Right lobe of liver (tissue), 6 donors: Measurements from ENCODE around the gene XRRA1. TPM values are rescaled to one million over a fixed set of nuclear protein-coding genes. Genes with fewer than 3 reads are reported as not detected.
"Not testable (repeated sequence)": the region's sequence is repeated elsewhere in the genome, so short reads cannot be mapped to it uniquely, and the experiment has no call there.

Experiments
- ATAC-seq, 4 donors: fragments of 200-7000 bp; cut with Tn5 transposase; one replicate each; pipeline ENCODE4 v1.9.1; 2020; ENCODE audit warnings: mild to moderate bottlenecking in 4 of 4, moderate library complexity in 4 of 4
- DNase-seq, 3 donors: peaks; one replicate each; pipeline ENCODE4 v3.0.0-alpha.2; 2020
- H3K27ac ChIP-seq, 3 donors: fragments of 200-600 bp; one replicate each; pipeline ENCODE4 v1.8.0; 2022
- H3K27me3 ChIP-seq, 2 donors: fragments of 200-600 bp; one replicate each; pipeline ENCODE4 v1.8.0; 2022
- H3K36me3 ChIP-seq, 4 donors: fragments of 200-600 bp; sonication (generic) in 1 of 4; one replicate each; pipeline versions ENCODE4 v1.5.1 to v1.8.0; 2017 to 2022; ENCODE audit warnings: control low read depth in 1 of 4
- H3K4me1 ChIP-seq, 4 donors: fragments of 200-600 bp; sonication (generic) in 1 of 4; one replicate each; pipeline versions ENCODE4 v1.5.1 to v1.8.0; 2017 to 2022; ENCODE audit warnings: control low read depth in 1 of 4
- H3K4me3 ChIP-seq, 3 donors: fragments of 200-600 bp; one replicate each; pipeline ENCODE4 v1.8.0; 2022
- H3K9me3 ChIP-seq, 4 donors: fragments of 200-600 bp; sonication (generic) in 1 of 4; one replicate each; pipeline versions ENCODE4 v1.5.1 to v1.8.0; 2017 to 2022; ENCODE audit warnings: control low read depth in 1 of 4
- POLR2A ChIP-seq: fragments of 450-650 bp; IDR thresholded peaks from one replicate; pipeline ENCODE4 v1.6.1; 2017; ENCODE audit warnings: antibody characterized with exemption, mild to moderate bottlenecking
- WGBS: methylation state at CpG from one replicate; pipeline ENCODE4 v1.1.6; 2018; ENCODE audit warnings: low coverage, low lambda C conversion rate; ENCODE audit not compliant: insufficient coverage; ENCODE audit errors: missing lambda C conversion rate; 5-methylcytosine and 5-hydroxymethylcytosine counted together
- intact Hi-C, 2 donors: fragments of 100-400 bp; cut with DNase I; formaldehyde crosslinking; loops; one replicate each; pipeline versions ENCODE4 v1.11.2 to v1.14.1; 2022
- total RNA-seq, 6 experiments: library from RNA; depleted of rRNA in 2 of 6; stranded (reverse); fragments of >200 nt in 2 of 6; fragmentation: NEBNext Ultra II Directional in 3 of 6; extraction: Animal tissue kit (Norgen Biotek cat#: 25700) in 3 of 6; gene quantifications; one replicate each; pipeline versions ENCODE4 v1.1.0 to v1.2.4, GENCODE V29; 2016 to 2023
- TF ChIP-seq, protein P1 (sequence below), 4 donors: fragments of 200-600 bp in 3 of 4; fragments of 450-650 bp in 1 of 4; IDR thresholded peaks; one replicate each; pipeline versions ENCODE4 v1.5.1 to v1.8.0; 2016 to 2022; ENCODE audit warnings: antibody characterized with exemption in 4 of 4, mild to moderate bottlenecking in 2 of 4
- donor health status: DM: no; HTN: yes; CAD: no.
- donor health status: DM: no; HTN: no; CAD: no.
- donor health status: DM: no; HTN: no; CAD: no.
- donor health status: DM: no; HTN: yes; CAD: no.
- donor health status: DM: no; HTN: yes; CAD: no.

XRRA1 gene
- total RNA-seq, 6 experiments from 2014 or later = 4.7 to 15.7 (median 8.0) TPM

DNA sequence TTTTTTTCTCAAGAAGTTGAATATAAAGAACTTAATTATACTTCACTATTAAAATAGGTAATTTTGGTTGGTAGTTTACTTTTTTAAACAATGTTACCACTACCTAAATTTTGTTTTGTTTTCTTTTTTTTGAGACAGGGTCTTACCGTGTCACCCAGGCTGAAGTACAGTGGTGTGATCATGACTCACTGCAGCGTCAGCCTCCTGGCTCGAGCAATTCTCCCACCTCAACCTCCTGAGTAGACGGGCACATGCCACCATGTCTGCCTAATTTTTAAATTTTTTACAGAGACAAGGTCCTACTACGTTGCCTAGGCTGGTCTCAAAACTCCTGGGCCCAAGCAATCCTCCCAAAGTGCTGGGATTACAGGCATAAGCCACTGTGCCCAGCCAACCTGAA is 17.8 kb upstream of the XRRA1 start:
- intact Hi-C loops = no loop called here
- H3K4me1 ChIP-seq = no peaks in the 10 kb centered on the region
- no peak overlapping the region for H3K27ac ChIP-seq
- TF ChIP-seq POLR2A = no peak
- TF ChIP-seq, protein P1, sequence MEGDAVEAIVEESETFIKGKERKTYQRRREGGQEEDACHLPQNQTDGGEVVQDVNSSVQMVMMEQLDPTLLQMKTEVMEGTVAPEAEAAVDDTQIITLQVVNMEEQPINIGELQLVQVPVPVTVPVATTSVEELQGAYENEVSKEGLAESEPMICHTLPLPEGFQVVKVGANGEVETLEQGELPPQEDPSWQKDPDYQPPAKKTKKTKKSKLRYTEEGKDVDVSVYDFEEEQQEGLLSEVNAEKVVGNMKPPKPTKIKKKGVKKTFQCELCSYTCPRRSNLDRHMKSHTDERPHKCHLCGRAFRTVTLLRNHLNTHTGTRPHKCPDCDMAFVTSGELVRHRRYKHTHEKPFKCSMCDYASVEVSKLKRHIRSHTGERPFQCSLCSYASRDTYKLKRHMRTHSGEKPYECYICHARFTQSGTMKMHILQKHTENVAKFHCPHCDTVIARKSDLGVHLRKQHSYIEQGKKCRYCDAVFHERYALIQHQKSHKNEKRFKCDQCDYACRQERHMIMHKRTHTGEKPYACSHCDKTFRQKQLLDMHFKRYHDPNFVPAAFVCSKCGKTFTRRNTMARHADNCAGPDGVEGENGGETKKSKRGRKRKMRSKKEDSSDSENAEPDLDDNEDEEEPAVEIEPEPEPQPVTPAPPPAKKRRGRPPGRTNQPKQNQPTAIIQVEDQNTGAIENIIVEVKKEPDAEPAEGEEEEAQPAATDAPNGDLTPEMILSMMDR (IDR thresholded peaks at IDR 0.05) = no peak
- ATAC-seq (no peak), DNase-seq (no peak)
- peaks cover 5 to 46% (median 9%) of the 10 kb centered on the region in 4 donors for H3K36me3 ChIP-seq
- no peaks in the 10 kb centered on the region for H3K27me3 ChIP-seq
- no peak overlapping the region for H3K4me3 ChIP-seq
- no peaks in the 10 kb centered on the region for H3K9me3 ChIP-seq
- WGBS = 90% methylated on average over 5 of the region's 5 CpGs

DNA sequence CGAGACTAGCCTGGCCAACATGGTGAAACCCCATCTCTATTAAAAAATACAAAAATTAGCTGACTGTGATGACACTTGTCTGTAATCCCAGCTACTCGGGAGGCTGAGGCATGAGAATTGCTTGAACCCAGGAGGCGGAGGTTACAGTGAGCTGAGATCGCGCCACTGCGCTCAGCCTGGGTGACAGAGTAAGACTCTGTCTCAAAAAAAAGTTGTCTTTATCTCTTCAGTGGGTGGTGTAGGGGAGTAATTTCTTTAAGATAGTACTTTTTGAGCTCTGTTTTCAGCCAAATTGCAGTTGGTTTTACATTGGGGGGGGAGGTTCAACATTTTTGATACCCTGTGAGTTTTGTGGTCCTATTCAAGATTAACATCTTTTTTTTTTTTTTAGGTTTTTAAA is 11.2 kb upstream of the XRRA1 start:
- intact Hi-C loops, H3K36me3 ChIP-seq, H3K9me3 ChIP-seq, DNase-seq, H3K4me3 ChIP-seq, H3K4me1 ChIP-seq, H3K27me3 ChIP-seq, H3K27ac ChIP-seq, ATAC-seq: not testable (repeated sequence)
- WGBS = 85% methylated on average over 6 of the region's 6 CpGs

DNA sequence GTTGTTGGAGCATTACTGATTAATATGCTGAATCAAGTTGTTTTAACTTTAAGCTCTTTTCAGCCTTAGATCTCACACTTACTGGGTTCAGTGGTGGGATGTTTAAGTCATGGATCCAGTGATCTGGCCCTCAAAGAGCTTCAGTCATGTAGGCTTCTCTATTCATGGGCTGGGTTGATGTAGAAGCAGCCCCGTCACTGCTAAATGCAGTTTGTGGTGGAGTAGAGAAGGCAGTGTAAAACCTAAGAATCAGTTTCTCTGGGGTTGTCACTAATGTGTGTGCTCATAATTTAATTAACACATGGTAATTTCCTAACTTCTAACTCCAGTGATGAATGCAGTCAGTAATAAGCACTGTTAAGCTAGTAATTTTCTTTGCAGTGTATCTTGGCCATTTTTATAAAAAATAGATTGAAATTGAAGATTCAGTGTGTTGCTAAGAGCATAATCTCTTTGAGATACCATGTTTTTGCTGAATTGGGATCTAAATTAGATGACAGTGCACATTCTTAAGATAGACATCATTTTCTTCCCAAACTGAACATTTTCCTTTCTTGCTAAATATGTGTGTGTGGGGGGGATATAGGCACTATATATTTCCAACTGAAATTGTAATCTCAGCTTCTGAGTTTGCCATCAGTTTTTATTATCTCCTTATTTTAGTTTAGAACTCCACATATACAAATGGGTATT is 9.2 kb upstream of the XRRA1 start:
- Histone ChIP-seq H3K27ac (no peak overlapping the region), H3K4me3 (no peak overlapping the region), H3K4me1 (peaks cover 0 to 5% (median 0%) of the 10 kb centered on the region in 4 donors), H3K9me3 (no peaks in the 10 kb centered on the region), H3K27me3 (no peaks in the 10 kb centered on the region), H3K36me3 (peaks cover 0 to 3% (median 0%) of the 10 kb centered on the region in 4 donors)
- no peak for TF ChIP-seq POLR2A
- TF ChIP-seq, protein P1 (IDR thresholded peaks at IDR 0.05) = no peak
- no peak for DNase-seq
- intact Hi-C loops = no loop called here
- no peak for ATAC-seq
- WGBS = 100% methylated on average over 1 of the region's 1 CpG

DNA sequence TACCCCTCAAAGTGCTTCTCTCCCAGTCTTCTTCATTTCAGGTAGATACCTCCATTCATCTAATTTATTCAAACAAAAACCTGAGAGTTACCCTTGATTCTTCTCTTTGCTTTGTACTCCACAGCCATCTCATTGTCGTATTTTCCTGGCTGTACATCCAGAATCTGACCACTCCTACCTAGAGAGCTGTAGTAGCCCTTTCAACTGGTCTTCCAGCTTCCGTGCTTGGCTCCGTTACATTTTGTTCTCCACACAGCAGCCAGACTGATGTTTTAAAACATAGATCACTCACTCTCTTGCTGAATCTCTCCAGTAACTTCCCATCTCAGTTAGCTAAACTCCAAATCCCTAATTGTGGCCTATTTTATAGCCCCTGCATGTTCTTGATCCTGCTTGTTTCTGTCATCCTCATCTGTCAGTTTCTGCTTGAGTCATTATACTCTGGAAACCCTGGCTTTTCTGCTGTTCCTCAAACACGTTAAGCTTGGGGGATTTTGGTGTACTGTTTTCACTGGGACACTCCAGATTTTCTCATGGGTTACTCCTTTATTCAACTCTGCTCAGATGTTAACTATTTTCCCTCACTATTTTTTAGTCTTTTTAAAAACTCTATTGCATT is 7.6 kb upstream of the XRRA1 start:
- intact Hi-C loops = no loop called here
- H3K27me3 ChIP-seq = no peaks in the 10 kb centered on the region
- TF ChIP-seq, protein P1 (IDR thresholded peaks at IDR 0.05) = no peak
- TF ChIP-seq POLR2A = no peak
- no peak for DNase-seq
- H3K4me3 ChIP-seq = no peak overlapping the region
- no peak overlapping the region for H3K27ac ChIP-seq
- 81% methylated on average over 4 of the region's 4 CpGs for WGBS
- no peaks in the 10 kb centered on the region for H3K9me3 ChIP-seq
- no peak for ATAC-seq
- H3K36me3 ChIP-seq = peaks cover 0 to 3% (median 0%) of the 10 kb centered on the region in 4 donors
- peaks cover 0 to 5% (median under 1%) of the 10 kb centered on the region in 4 donors for H3K4me1 ChIP-seq

DNA sequence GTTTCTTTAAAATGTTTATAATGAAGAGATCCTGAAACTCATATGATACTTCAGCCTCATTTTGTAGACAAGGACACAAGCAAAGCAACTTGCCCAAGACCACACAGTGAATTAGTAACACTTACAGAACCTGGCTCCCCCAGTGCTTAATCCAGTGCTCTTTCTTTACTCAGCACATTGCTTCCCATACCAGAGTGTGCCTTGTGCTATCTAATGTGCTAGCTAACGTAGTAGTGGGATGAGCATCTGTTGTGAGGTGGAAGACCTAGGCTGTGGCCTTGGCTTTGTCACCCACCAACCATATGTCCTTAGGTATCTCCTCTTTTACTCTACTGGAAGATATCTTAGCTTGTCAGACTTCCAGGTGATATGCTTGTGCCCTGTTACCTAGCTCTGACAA is 5.3 kb upstream of the XRRA1 start:
- Histone ChIP-seq H3K36me3 (no peaks in the 10 kb centered on the region), H3K4me3 (no peak overlapping the region), H3K27ac (no peak overlapping the region), H3K27me3 (no peaks in the 10 kb centered on the region), H3K9me3 (no peaks in the 10 kb centered on the region), H3K4me1 (peaks cover 0 to 16% (median 4%) of the 10 kb centered on the region in 4 donors)
- no peak for ATAC-seq
- intact Hi-C loops = no loop called here
- 100% methylated on average over 1 of the region's 1 CpG for WGBS
- no peak for DNase-seq
- TF ChIP-seq, protein P1 (IDR thresholded peaks at IDR 0.05) = no peak
- no peak for TF ChIP-seq POLR2A
